OCI-LY1 (cell line): Measurements from ENCODE around the gene NOL8.

Experiments
- H2AFZ ChIP-seq: fragments of 200-600 bp; sonication (generic), shearing (Covaris generic); 2 replicates; pipeline ENCODE4 v1.6.0; 2014; ENCODE audit warnings: antibody characterized with exemption, mild to moderate bottlenecking, low read length
- H3F3A ChIP-seq: fragments of 200-600 bp; sonication (generic), shearing (Covaris generic); 2 replicates; pipeline ENCODE4 v1.6.0; 2014; ENCODE audit warnings: mild to moderate bottlenecking, antibody characterized with exemption, low read length, moderate library complexity; ENCODE audit not compliant: insufficient read depth
- H3K27ac ChIP-seq: fragments of 200-600 bp; sonication (generic); 2 replicates; pipeline ENCODE4 v1.5.1; 2014; ENCODE audit warnings: low read length, mixed run types, mild to moderate bottlenecking, low read depth; ENCODE audit not compliant: poor library complexity, severe bottlenecking
- H3K27me3 ChIP-seq: fragments of 200-600 bp; sonication (generic); 2 replicates; pipeline ENCODE4 v1.6.0; 2014; ENCODE audit warnings: antibody characterized with exemption, mild to moderate bottlenecking, low read length, moderate library complexity; ENCODE audit not compliant: insufficient read depth
- H3K36me3 ChIP-seq: fragments of 200-600 bp; sonication (generic); 2 replicates; pipeline ENCODE4 v1.6.1; 2014; ENCODE audit warnings: mild to moderate bottlenecking, antibody characterized with exemption, low read length, moderate library complexity, mixed read lengths; ENCODE audit not compliant: insufficient read depth
- H3K4me1 ChIP-seq: fragments of 200-600 bp; sonication (generic); 2 replicates; pipeline ENCODE4 v1.5.1; 2014; ENCODE audit warnings: mild to moderate bottlenecking, low read length, moderate library complexity; ENCODE audit not compliant: insufficient read depth, severe bottlenecking
- H3K4me2 ChIP-seq: fragments of 200-600 bp; sonication (generic), shearing (Covaris generic); 2 replicates; pipeline ENCODE4 v1.6.1; 2014; ENCODE audit warnings: low read length
- H3K4me3 ChIP-seq: fragments of 200-600 bp; sonication (generic); 2 replicates; pipeline ENCODE4 v1.5.1; 2014; ENCODE audit warnings: low read length, low read depth, mild to moderate bottlenecking, mixed read lengths; ENCODE audit not compliant: poor library complexity, severe bottlenecking
- H3K79me2 ChIP-seq: fragments of 200-600 bp; shearing (Covaris generic); 2 replicates; pipeline ENCODE4 v1.6.1; 2016; ENCODE audit warnings: mixed run types, low read length, mixed read lengths; ENCODE audit not compliant: insufficient read depth
- H3K9ac ChIP-seq: fragments of 200-600 bp; sonication (generic), shearing (Covaris generic); 2 replicates; pipeline ENCODE4 v1.6.1; 2014; ENCODE audit warnings: mild to moderate bottlenecking, low read length, mixed read lengths
- H3K9me2 ChIP-seq: fragments of 200-600 bp; sonication (generic), shearing (Covaris generic); 2 replicates; pipeline ENCODE4 v1.6.1; 2014; ENCODE audit warnings: low read depth, mild to moderate bottlenecking, low read length, mixed read lengths
- H3K9me3 ChIP-seq: fragments of 200-600 bp; shearing (Covaris generic); 2 replicates; pipeline ENCODE4 v1.6.1; 2014; ENCODE audit warnings: low read length, mixed read lengths
- H4K20me1 ChIP-seq: fragments of 200-600 bp; sonication (generic), shearing (Covaris generic); 2 replicates; pipeline ENCODE4 v1.6.0; 2016; ENCODE audit warnings: mild to moderate bottlenecking, low read length; ENCODE audit not compliant: insufficient read depth
- EZH2 ChIP-seq: fragments of 200-600 bp; sonication (generic), shearing (Covaris generic); IDR thresholded peaks from 2 replicates; pipeline ENCODE4 v1.8.0; 2017; ENCODE audit warnings: borderline replicate concordance, mixed run types, mild to moderate bottlenecking, antibody characterized with exemption, low read length, moderate library complexity, mixed read lengths
- TF ChIP-seq, protein P1 (sequence below): fragments of 200-600 bp; sonication (generic), shearing (Covaris generic); IDR thresholded peaks from 2 replicates; pipeline ENCODE4 v1.5.1; 2017; ENCODE audit warnings: mild to moderate bottlenecking, antibody characterized with exemption, low read length, moderate library complexity, mixed read lengths

The NOL8 gene

DNA sequence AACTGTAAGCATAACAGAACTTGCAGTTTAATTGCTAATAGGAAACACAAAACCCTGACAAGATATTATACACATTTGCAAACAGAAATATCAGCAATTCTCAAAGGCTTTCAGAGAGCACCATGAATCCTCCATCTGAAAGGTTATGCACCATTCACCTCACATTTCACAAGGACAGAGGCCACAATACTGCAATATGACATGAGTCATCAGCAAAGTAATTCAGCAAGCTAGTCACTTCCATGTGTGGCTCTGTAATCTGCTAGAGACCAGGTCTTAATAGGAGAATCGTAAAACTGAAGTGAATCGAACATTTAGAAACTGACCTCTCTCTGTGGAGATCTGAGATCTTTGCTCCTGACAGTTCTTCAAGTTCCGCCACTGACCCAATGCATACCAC, 60.0 kb downstream of the NOL8 start:
- H3K4me2 ChIP-seq = no peak overlapping the region
- H2AFZ ChIP-seq = no peak overlapping the region
- H3K9me3 ChIP-seq = no peaks in the 10 kb centered on the region
- no peaks in the 10 kb centered on the region for H3K4me1 ChIP-seq
- H4K20me1 ChIP-seq = no peaks in the 10 kb centered on the region
- peaks cover 99% of the 10 kb centered on the region for H3K36me3 ChIP-seq
- no peak overlapping the region for H3K27ac ChIP-seq
- no peak overlapping the region for H3K4me3 ChIP-seq
- no peak for TF ChIP-seq EZH2
- TF ChIP-seq, protein P1, sequence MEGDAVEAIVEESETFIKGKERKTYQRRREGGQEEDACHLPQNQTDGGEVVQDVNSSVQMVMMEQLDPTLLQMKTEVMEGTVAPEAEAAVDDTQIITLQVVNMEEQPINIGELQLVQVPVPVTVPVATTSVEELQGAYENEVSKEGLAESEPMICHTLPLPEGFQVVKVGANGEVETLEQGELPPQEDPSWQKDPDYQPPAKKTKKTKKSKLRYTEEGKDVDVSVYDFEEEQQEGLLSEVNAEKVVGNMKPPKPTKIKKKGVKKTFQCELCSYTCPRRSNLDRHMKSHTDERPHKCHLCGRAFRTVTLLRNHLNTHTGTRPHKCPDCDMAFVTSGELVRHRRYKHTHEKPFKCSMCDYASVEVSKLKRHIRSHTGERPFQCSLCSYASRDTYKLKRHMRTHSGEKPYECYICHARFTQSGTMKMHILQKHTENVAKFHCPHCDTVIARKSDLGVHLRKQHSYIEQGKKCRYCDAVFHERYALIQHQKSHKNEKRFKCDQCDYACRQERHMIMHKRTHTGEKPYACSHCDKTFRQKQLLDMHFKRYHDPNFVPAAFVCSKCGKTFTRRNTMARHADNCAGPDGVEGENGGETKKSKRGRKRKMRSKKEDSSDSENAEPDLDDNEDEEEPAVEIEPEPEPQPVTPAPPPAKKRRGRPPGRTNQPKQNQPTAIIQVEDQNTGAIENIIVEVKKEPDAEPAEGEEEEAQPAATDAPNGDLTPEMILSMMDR = no peak
- H3K27me3 ChIP-seq = no peaks in the 10 kb centered on the region
- no peaks in the 10 kb centered on the region for H3K79me2 ChIP-seq
- H3F3A ChIP-seq = no peaks in the 10 kb centered on the region
- no peak overlapping the region for H3K9ac ChIP-seq
- H3K9me2 ChIP-seq = no peaks in the 10 kb centered on the region

- no peak overlapping the region for H2AFZ ChIP-seq
- H3F3A ChIP-seq = no peaks in the 10 kb centered on the region
- no peak overlapping the region for H3K27ac ChIP-seq
- H3K9me2 ChIP-seq = no peaks in the 10 kb centered on the region
- no peaks in the 10 kb centered on the region for H3K4me1 ChIP-seq
- no peak overlapping the region for H3K9ac ChIP-seq
- H3K9me3 ChIP-seq = no peaks in the 10 kb centered on the region
- TF ChIP-seq, protein P1 = no peak
- TF ChIP-seq EZH2 = no peak
- no peaks in the 10 kb centered on the region for H3K79me2 ChIP-seq
- H3K4me2 ChIP-seq = no peak overlapping the region
- no peaks in the 10 kb centered on the region for H3K27me3 ChIP-seq
- H3K36me3 ChIP-seq = peaks cover 99% of the 10 kb centered on the region
- no peaks in the 10 kb centered on the region for H4K20me1 ChIP-seq
- no peak overlapping the region for H3K4me3 ChIP-seq
These were observed 62.0 kb downstream of the NOL8 start for GRCh38 chr9:92263131-92263530.

- Histone ChIP-seq H3K79me2 (no peaks in the 10 kb centered on the region), H3K4me2 (no peak overlapping the region), H4K20me1 (no peaks in the 10 kb centered on the region), H3K9ac (no peak overlapping the region), H3K27me3 (no peaks in the 10 kb centered on the region), H3K9me3 (no peaks in the 10 kb centered on the region), H3K4me3 (no peak overlapping the region), H3K4me1 (no peaks in the 10 kb centered on the region), H3K36me3 (peaks cover 98% of the 10 kb centered on the region), H3K9me2 (no peaks in the 10 kb centered on the region), H2AFZ (no peak overlapping the region), H3F3A (no peaks in the 10 kb centered on the region), H3K27ac (no peak overlapping the region)
- TF ChIP-seq, protein P1 = no peak
- TF ChIP-seq EZH2 = no peak
These were observed 67.8 kb downstream of the NOL8 start for GRCh38 chr9:92257327-92257726.
